H9 (cell line): ENCODE measurements around the gene DNASE1L3. TPM values are rescaled to one million over a fixed set of nuclear protein-coding genes. Genes with fewer than 3 reads are reported as not detected.
A peak's percentile ranks its signal among the peaks of the same experiment; 100 is the strongest.

ENCODE experiments used
- DNase-seq: peaks from one replicate; pipeline ENCODE4 v3.0.0-alpha.2; 2017
- H2AFZ ChIP-seq: one replicate; pipeline ENCODE4 v1.6.1; 2013; ENCODE audit warnings: mild to moderate bottlenecking, low read length, control low read depth, moderate library complexity
- H2AK5ac ChIP-seq: 2 replicates; pipeline ENCODE4 v1.6.1; 2013; ENCODE audit warnings: low read length, control low read depth, mixed read lengths; ENCODE audit not compliant: insufficient read length
- H2BK120ac ChIP-seq: one replicate; pipeline ENCODE4 v1.6.1; 2013; ENCODE audit warnings: low read depth, mild to moderate bottlenecking, low read length, control low read depth, inconsistent platforms; ENCODE audit not compliant: poor library complexity, severe bottlenecking
- H2BK12ac ChIP-seq: 2 replicates; pipeline ENCODE4 v1.6.1; 2013; ENCODE audit warnings: low read length, control low read depth, mixed read lengths, low read depth; ENCODE audit not compliant: insufficient read length
- H2BK15ac ChIP-seq: 2 replicates; pipeline ENCODE4 v1.6.1; 2013; ENCODE audit warnings: low read depth, low read length, control low read depth
- H2BK20ac ChIP-seq: one replicate; pipeline ENCODE4 v1.6.1; 2013; ENCODE audit warnings: low read depth, mild to moderate bottlenecking, low read length, control low read depth, inconsistent platforms; ENCODE audit not compliant: poor library complexity, severe bottlenecking
- H2BK5ac ChIP-seq: 2 replicates; pipeline ENCODE4 v1.6.1; 2013; ENCODE audit warnings: low read length, control low read depth, mixed read lengths; ENCODE audit not compliant: insufficient read length
- H3K14ac ChIP-seq: 2 replicates; pipeline ENCODE4 v1.6.1; 2013; ENCODE audit warnings: low read length, control low read depth; ENCODE audit not compliant: insufficient read depth
- H3K18ac ChIP-seq: 2 replicates; pipeline ENCODE4 v1.6.1; 2013; ENCODE audit warnings: low read depth, mild to moderate bottlenecking, mixed read lengths, low read length, control low read depth; ENCODE audit not compliant: insufficient read length
- H3K23ac ChIP-seq: 2 replicates; pipeline ENCODE4 v1.6.1; 2013; ENCODE audit warnings: low read length, control low read depth, mixed read lengths, low read depth; ENCODE audit not compliant: insufficient read length
- H3K23me2 ChIP-seq: 2 replicates; pipeline ENCODE4 v1.6.1; 2013; ENCODE audit warnings: low read depth, mild to moderate bottlenecking, mixed read lengths, low read length, control low read depth; ENCODE audit not compliant: insufficient read length, poor library complexity, severe bottlenecking
- H3K27ac ChIP-seq: 2 replicates; pipeline ENCODE4 v1.5.1; 2013; ENCODE audit warnings: low read length, control low read depth, mixed read lengths, low read depth; ENCODE audit not compliant: insufficient read length
- H3K27me3 ChIP-seq: 2 replicates; pipeline ENCODE4 v1.6.1; 2013; ENCODE audit warnings: low read length, control low read depth, inconsistent platforms; ENCODE audit not compliant: insufficient read depth
- H3K4ac ChIP-seq: 2 replicates; pipeline ENCODE4 v1.6.1; 2013; ENCODE audit warnings: low read depth, mild to moderate bottlenecking, control low read depth, inconsistent platforms, low read length, moderate library complexity
- H3K4me1 ChIP-seq: 2 replicates; pipeline ENCODE4 v1.6.1; 2013; ENCODE audit warnings: low read length, control low read depth, inconsistent platforms; ENCODE audit not compliant: insufficient read depth
- H3K4me2 ChIP-seq: 2 replicates; pipeline ENCODE4 v1.6.1; 2013; ENCODE audit warnings: low read length, control low read depth, mixed read lengths; ENCODE audit not compliant: insufficient read length, insufficient read depth
- H3K56ac ChIP-seq: 2 replicates; pipeline ENCODE4 v1.6.1; 2013; ENCODE audit warnings: low read depth, mild to moderate bottlenecking, mixed read lengths, low read length, control low read depth; ENCODE audit not compliant: insufficient read length
- H3K79me1 ChIP-seq: 2 replicates; pipeline ENCODE4 v1.6.1; 2013; ENCODE audit warnings: low read depth, mild to moderate bottlenecking, moderate library complexity, low read length, control low read depth, inconsistent platforms; ENCODE audit not compliant: insufficient read depth, poor library complexity, severe bottlenecking
- H3K79me2 ChIP-seq: 2 replicates; pipeline ENCODE4 v1.6.1; 2013; ENCODE audit warnings: low read length, control low read depth, inconsistent platforms; ENCODE audit not compliant: insufficient read depth
- H3K9ac ChIP-seq: 2 replicates; pipeline ENCODE4 v1.6.1; 2013; ENCODE audit warnings: low read length, control low read depth, mixed read lengths; ENCODE audit not compliant: insufficient read length; ENCODE audit errors: extremely low read depth
- H3K9me3 ChIP-seq: one replicate; pipeline ENCODE4 v1.6.1; 2013; ENCODE audit warnings: low read depth, low read length, inconsistent platforms; ENCODE audit not compliant: control insufficient read depth
- H3T11ph ChIP-seq: one replicate; pipeline ENCODE4 v1.6.1; 2013; ENCODE audit warnings: mild to moderate bottlenecking, low read length, control low read depth, inconsistent platforms
- H4K20me1 ChIP-seq: one replicate; pipeline ENCODE4 v1.6.1; 2013; ENCODE audit not compliant: control insufficient read depth, insufficient read length, insufficient read depth
- H4K5ac ChIP-seq: 2 replicates; pipeline ENCODE4 v1.6.1; 2013; ENCODE audit warnings: low read depth, mild to moderate bottlenecking, mixed read lengths, low read length, control low read depth; ENCODE audit not compliant: insufficient read length
- H4K8ac ChIP-seq: replicated peaks from 2 replicates; pipeline ENCODE4 v1.6.1; 2013; ENCODE audit warnings: low read length, control low read depth, mixed read lengths, low read depth; ENCODE audit not compliant: insufficient read length
- H4K91ac ChIP-seq: 2 replicates; pipeline ENCODE4 v1.6.1; 2013; ENCODE audit warnings: low read depth, mild to moderate bottlenecking, moderate library complexity, mixed read lengths, low read length, control low read depth; ENCODE audit not compliant: insufficient read length
- H3K27ac Mint-ChIP-seq, 3 experiments: 2 replicates in 2 of 3; 3 replicates in 1 of 3; pipeline ENCODE4 v1.8.0; 2020 to 2021; ENCODE audit warnings: mixed read lengths in 3 of 3, mild to moderate bottlenecking in 1 of 3, moderate library complexity in 1 of 3
- H3K27me3 Mint-ChIP-seq: 2 replicates; pipeline ENCODE4 v1.8.0; 2021; ENCODE audit warnings: low read depth, mild to moderate bottlenecking, moderate library complexity, mixed read lengths
- H3K36me3 Mint-ChIP-seq, 3 experiments: 2 replicates in 2 of 3; 3 replicates in 1 of 3; pipeline ENCODE4 v1.8.0; 2020 to 2021; ENCODE audit warnings: low read depth in 3 of 3, mixed read lengths in 3 of 3; ENCODE audit not compliant: insufficient read depth in 1 of 3
- H3K4me1 Mint-ChIP-seq, 2 experiments: 2 replicates each; pipeline ENCODE4 v1.8.0; 2020; ENCODE audit warnings: mixed read lengths in 2 of 2
- H3K4me3 Mint-ChIP-seq, 2 experiments: 2 replicates in 1 of 2; 3 replicates in 1 of 2; pipeline ENCODE4 v1.8.0; 2020 to 2021; ENCODE audit warnings: mild to moderate bottlenecking in 2 of 2, mixed read lengths in 2 of 2, moderate library complexity in 1 of 2
- H3K9me3 Mint-ChIP-seq, 2 experiments: 2 replicates in 1 of 2; 3 replicates in 1 of 2; pipeline ENCODE4 v1.8.0; 2020; ENCODE audit warnings: mild to moderate bottlenecking in 2 of 2, mixed read lengths in 2 of 2, moderate library complexity in 1 of 2
- CTCF ChIP-seq: fragments of 200-600 bp; sonication (generic); conservative IDR thresholded peaks from 3 replicates; pipeline ENCODE4 v1.8.0; 2021; ENCODE audit warnings: antibody characterized with exemption, mild to moderate bottlenecking
- WGBS: extraction: QIAGEN DNeasy Blood & Tissue Kit; methylation state at CpG from one replicate; pipeline ENCODE4 v1.1.7; 2013; ENCODE audit warnings: missing lambda C conversion rate, low lambda C conversion rate, mixed read lengths; ENCODE audit not compliant: insufficient read length; ENCODE audit errors: extremely low coverage; 5-methylcytosine and 5-hydroxymethylcytosine counted together
- total RNA-seq: library from RNA; stranded (reverse); gene quantifications from 2 replicates; pipeline ENCODE4 v1.2.1, GENCODE V29; 2021

DNASE1L3 gene
- total RNA-seq, 1 experiment from 2014 or later: not detected

DNA sequence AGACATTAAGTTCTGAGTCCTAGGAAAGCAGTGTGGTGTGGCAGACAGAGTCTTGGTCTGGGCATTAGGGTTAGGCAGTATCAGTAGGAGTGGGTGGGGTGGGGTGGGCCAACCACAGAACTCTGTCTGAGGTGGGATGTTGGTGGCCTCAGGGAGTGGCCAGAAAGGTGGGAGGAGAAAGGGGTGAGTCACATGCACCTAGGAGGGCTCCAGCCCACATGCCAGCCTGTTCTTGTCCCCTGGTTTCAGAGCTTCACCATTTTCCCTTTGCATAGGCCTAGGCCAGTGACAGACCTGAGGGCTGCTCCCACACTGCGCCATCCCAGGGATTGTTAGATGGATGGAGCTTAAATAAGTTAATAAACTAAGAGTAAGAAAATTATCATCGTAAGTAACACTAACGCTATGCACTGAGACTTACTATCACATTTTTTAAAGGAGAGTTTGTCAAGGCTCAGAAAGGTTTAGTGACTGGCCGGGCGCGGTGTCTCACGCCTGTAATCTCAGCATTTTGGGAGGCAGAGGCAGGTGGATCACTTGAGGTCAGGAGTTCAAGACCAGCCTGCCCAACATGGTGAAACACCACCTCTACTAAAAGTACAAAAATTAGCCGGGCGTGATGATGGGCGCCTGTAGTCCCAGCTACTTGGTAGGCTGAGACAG, 33.8 kb downstream of the DNASE1L3 start:
- Histone ChIP-seq H4K5ac (no peak overlapping the region), H3K4ac (no peak overlapping the region), H3K18ac (no peak overlapping the region), H4K91ac (no peak overlapping the region), H3K4me1 (peaks cover 3% of the 10 kb centered on the region; the same call in 1 of the 2 replicates), H3K79me1 (no peaks in the 10 kb centered on the region), H2BK12ac (no peak overlapping the region), H3T11ph (no peak overlapping the region), H3K9me3 (no peaks in the 10 kb centered on the region), H2AK5ac (no peak overlapping the region), H4K20me1 (no peaks in the 10 kb centered on the region), H3K14ac (no peak overlapping the region), H3K23ac (no peak overlapping the region), H3K56ac (no peak overlapping the region), H4K8ac (no peak overlapping the region), H3K27ac (no peak overlapping the region), H3K4me2 (no peak overlapping the region), H3K9ac (no peak overlapping the region), H2AFZ (no peak overlapping the region), H3K27me3 (no peaks in the 10 kb centered on the region), H3K79me2 (no peaks in the 10 kb centered on the region), H2BK20ac (no peak overlapping the region), H2BK5ac (no peak overlapping the region), H3K23me2 (peaks cover 4% of the 10 kb centered on the region), H2BK120ac (no peak overlapping the region), H2BK15ac (no peak overlapping the region)
- no CpG with 5 or more reads among the region's 10 CpGs for WGBS
- Mint-ChIP-seq H3K4me3 (peak overlapping the region; percentile 64 to 73; a peak in 2 of 5 replicates), H3K36me3 (0 out of 7 replicates have a peak, but pooled peaks cover 0 to under 1% (median 0%) of the 10 kb centered on the region in 3 experiments), H3K4me1 (peaks cover 29 to 46% of the 10 kb centered on the region in 2 experiments), H3K27me3 (peaks cover 19% of the 10 kb centered on the region), H3K9me3 (no peaks in the 10 kb centered on the region), H3K27ac (no peak overlapping the region)
- TF ChIP-seq CTCF: no peak
- peak; percentile 57 for DNase-seq
